ENCODE measurements around the gene POLR3GL.

GRCh38 chr1:145965119-145965744 lies 742 bp downstream of the POLR3GL start:
- TF ChIP-seq EZH2 (IDR thresholded peaks at IDR 0.05; ENCODE audit: borderline replicate concordance, low read depth, low read length, severe bottlenecking) (no peak), CTCF (IDR thresholded peaks at IDR 0.05; ENCODE audit: borderline replicate concordance, extremely low read depth, low read length, poor library complexity, severe bottlenecking) (no peak)
